ENCODE results near the gene MAPK10.

The MAPK10 gene

GRCh38 chr4:85964298-85964697 is 395.6 kb downstream of the MAPK10 start:
- no peak for DNase-seq

DNA sequence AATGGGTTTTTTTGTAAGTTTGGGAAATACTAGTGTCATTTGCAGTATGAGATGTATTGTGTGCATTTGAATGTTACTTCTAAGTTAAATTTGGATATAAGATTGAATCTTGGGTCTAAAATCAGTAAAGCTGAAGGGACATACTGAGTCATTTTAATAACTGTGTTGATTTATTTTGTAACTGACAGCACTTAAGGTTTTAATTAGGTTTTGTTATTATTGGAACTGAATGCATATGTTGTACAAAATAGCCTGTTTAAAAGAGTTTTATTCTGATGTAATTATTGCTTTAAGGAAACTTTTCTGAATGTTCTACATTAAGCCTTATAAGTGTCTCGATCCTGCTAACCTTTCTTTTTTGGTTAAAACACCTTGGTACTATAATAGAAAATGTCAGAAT is 396.6 kb downstream of the MAPK10 start:
- no peak for DNase-seq

GRCh38 chr4:85961887-85962286 is 398.0 kb downstream of the MAPK10 start:
- no peak for DNase-seq

GRCh38 chr4:85956293-85956945 is 403.4 kb downstream of the MAPK10 start:
- DNase-seq = no peak

DNA sequence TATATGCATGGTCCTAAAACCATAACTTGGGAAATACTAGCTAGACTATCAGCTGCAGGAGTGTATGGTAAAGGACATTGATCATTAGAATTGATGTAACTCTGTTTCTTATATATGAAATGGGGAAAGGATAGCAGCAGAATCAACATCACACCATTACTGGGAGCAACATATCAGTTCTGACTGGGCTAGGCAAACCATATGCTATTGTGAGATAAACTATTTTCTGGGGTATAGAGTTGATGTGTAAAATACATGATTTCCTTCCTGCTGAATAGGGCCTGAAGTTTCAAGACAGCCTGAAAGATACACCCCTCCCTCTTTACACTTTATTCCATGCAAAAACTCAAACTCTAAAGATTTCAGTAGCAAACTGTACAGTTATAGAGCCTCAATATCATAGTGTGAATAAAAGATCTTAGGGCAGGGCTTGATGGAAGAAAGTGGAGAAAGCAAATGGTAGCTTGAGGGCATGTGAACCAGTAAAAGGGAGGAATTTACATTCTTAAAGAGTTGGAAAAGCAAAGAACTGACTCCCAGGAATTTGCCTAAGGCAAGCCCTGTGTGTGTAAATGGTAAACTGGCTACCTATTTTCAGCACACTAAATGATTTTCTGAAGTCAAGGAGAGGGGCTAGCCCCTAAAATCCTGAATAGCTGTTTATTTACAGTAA is 404.1 kb downstream of the MAPK10 start:
- DNase-seq = no peak

GRCh38 chr4:85953651-85954018 is 406.2 kb downstream of the MAPK10 start:
- no peak for DNase-seq

GRCh38 chr4:85952972-85953650 is 406.7 kb downstream of the MAPK10 start:
- no peak for DNase-seq

- DNase-seq = no peak
These were observed 407.3 kb downstream of the MAPK10 start for GRCh38 chr4:85952528-85952927.

- no peak for DNase-seq
These were observed 408.8 kb downstream of the MAPK10 start for GRCh38 chr4:85951099-85951498.

DNA sequence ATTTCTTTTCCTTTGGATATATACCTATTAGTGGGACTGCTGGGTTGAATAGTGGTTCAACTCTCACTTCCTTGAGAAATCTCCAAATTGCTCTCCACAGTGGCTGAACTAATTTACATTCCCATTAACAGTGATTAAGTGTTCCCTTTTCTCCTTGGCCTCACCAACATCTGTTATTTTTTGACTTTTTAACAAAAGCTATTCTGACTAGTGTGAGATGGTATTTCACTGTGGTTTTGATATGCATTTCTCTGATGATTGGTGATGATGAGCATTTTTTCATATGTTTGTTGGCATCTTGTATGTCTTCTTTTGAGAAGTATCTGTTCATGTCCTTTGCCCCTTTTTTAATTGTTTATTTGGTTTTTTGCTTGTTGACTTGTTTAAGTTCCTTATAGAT is 413.0 kb downstream of the MAPK10 start:
- DNase-seq = no peak

DNA sequence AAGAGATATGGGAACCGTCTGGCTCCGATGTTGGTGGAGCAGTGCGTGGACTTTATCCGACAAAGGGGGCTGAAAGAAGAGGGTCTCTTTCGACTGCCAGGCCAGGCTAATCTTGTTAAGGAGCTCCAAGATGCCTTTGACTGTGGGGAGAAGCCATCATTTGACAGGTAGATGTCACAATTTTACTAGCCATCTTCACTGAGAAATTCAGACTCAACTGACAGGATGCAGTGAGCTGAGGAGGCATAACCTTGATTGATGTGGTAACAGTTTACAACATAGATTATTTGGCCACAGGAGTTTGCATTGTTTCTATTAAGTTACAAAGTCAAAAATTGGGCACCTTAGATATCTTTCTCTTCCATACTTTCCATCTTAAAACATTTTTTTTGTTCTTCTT is 417.7 kb downstream of the MAPK10 start:
- no peak for DNase-seq

GRCh38 chr4:85940151-85940550 is 419.7 kb downstream of the MAPK10 start:
- no peak for DNase-seq

Data from NCI-H2171 treated with DMSO at 0.1 percent for 48 hours (cell line).